Activated CD8-positive, alpha-beta memory T cell treated with anti-CD3 and anti-CD28 coated beads, Interleukin-2, amount 50 U/mL, for 1 hour (primary cell): Measurements from ENCODE around the gene NEO1.

Experiments used
- DNase-seq: peaks from one replicate; pipeline ENCODE4 v3.0.0-alpha.2; 2020; ENCODE audit errors: extremely low read depth

The NEO1 gene

DNA sequence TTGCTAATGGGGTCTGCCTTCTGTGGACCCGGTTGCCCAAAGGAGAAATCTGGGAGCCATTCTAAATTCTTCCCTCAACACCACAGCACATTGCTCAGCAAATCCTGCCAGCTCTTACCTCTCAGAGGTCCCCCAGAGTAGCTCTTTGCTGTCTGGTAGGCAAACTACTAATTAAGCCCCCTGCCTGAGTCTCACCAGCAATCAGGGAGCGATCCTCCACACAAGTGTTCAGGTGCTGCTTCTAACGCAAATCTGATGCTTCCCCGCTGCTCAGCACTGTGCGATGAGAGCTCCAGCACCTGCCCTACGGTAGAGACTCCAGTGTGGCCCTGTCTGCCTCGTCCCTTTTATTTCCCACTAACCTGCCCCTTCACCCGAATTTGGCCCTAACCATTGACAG, 256.0 kb downstream of the NEO1 start:
- no peak for DNase-seq

DNA sequence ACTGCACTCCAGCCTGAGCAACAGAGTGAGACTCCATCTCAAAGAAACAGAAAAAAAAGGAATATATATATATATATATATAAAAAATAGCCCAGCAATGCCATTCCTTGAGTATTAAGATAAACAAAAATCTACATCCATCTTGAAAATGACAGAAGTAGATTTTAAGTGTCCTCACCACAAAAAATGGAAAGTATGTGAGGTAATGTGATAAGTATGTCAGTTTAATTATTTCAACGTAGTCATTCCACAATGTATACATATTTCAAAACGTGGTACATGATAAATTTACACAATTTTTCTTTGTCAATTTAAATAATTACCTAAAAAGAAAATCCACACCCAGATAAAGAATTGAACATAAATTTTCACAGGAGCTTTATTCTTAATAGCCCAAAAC, 261.6 kb downstream of the NEO1 start:
- DNase-seq: no peak

DNA sequence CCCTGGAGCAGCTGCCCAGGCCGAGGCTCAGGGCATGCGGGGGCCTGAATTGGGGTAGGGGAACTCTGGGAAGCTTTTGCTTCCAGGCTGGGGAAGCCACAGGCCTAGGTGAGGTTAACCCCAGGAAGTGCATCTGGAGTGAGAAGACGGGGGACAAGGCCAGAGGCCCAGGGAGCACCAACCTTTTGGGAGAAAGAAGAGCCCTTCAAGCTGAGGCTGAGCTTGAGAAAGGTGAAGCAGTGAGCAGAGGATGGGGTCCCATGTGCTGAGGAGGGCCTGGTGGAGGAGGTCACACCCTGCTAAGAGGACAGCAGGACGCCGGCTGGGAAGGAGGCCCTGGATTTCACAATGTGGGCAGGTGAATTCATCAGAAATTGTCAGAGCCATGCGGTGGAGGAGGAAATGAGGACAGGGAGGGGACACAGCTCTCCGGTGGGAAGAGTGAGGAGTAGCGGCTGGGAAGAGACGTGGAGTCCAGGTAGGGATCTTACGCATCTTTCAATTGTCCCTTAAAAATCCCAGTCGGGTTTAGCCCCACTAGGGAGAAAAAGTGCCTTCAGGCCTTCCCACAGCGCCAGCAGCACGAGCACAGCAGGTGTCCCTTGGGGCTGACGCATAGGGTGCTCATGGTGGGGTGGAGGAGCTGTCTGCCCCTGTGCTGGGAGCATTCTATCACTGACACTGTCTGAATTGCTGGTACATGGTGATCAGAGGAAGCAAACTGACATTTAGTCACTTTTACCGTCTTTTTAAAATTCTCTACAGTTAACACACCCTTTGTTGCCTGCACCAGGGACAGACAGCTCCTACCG, 265.6 kb downstream of the NEO1 start:
- DNase-seq: no peak

DNA sequence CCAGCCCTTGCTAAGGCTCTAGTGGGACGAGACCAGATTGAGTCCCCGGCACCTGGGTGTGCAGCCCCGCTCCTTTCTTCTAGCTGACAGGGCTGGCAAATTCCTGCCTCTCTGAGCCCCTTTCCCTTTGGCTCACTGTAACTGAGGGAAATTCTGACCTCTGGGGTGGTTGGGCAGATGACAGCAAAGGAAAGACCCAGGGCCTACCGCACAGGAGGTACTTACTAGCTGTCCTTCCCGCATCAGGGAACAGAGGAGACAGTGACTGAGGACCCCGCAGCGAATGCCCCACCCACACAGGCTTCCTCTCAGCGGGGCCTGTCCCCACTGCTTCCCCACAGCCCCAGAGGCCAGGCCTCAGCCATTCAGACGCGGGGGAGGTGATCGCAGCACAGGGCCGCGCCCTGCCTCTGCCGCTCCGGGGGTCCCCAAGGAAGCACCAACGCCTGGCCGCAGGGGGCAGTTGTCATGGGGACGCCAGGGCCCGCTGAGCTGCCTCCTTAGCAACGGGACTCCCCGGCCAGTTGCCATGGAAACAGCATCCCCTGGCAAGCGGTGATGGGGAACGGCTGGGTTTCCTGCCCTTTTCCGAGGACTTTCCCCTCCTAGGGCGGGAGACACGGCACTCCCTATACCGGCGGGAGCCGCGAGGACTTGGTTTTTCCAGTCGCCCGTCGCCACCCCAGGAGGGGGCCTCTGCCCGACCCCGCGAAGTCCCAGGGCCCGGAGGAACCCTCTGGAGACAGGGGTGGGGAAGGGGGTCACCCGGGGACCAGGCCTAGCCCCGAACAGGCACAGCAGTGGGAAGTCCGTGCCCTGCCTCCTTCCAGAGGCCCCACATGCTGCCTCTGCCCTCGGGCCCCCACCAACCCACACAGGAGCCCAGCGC, 266.4 kb downstream of the NEO1 start:
- DNase-seq: no peak

DNA sequence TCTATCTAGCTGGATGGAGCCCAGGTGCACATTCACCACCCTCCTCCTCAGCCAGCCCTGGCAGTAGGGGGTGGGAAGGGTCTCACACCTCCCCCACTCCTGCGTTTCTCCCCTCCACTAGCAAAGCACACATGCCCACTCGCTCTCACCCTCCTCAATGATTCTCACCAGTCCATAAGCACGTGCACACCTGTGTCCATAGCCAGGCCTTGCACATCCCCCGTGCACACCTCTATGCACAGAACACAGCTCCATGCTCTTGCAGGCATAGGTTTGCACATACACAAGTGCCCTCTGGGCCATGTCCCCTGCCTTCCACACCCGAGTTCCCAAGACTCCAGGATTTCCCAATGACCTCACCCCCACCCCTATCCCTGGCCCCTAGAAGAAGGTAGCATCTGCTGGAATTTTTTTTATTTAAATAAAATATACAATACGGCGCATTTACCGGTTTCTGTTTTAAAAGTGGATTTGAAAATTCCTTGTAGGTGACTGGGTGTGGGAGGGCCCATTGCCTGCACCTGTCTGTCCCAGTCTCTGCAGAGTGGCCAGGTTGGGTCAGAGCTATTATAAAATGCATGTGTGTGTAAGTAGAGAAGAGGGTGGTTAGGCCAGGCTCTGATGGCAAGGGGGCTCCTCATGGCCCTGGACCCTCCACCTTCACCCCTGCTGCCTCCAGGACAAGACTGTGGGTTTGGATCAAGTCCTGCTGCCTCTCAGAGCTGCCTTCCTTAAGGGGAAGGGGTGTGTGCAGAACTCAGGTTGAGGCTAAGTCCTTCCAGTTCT, 267.4 kb downstream of the NEO1 start:
- no peak for DNase-seq

DNA sequence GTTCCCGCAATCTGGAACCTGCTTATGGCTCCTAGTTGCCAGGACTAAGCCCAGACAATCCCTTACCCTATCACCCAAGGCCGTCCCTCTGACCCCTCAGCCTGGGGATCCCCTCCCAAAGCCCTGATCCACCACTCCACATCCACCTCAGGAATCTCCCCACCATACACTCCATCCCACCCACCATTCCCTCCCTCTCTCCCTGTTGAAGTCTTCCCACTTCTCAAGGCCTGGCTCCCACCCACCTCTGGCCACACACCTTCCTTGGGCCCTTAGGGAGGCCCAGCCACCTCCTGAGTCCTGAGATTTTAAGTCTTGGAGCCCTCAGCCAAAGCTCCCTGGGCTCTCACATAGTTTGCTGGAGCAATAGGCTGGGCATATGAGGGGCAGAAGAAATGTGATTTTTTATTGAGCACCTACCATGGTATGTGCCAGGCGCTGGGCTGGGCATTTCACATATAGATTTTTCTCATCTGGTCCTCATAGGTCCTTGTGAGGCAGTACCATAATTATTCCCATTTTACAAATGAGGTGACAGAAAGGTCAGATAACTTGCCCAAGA, 268.4 kb downstream of the NEO1 start:
- no peak for DNase-seq

DNA sequence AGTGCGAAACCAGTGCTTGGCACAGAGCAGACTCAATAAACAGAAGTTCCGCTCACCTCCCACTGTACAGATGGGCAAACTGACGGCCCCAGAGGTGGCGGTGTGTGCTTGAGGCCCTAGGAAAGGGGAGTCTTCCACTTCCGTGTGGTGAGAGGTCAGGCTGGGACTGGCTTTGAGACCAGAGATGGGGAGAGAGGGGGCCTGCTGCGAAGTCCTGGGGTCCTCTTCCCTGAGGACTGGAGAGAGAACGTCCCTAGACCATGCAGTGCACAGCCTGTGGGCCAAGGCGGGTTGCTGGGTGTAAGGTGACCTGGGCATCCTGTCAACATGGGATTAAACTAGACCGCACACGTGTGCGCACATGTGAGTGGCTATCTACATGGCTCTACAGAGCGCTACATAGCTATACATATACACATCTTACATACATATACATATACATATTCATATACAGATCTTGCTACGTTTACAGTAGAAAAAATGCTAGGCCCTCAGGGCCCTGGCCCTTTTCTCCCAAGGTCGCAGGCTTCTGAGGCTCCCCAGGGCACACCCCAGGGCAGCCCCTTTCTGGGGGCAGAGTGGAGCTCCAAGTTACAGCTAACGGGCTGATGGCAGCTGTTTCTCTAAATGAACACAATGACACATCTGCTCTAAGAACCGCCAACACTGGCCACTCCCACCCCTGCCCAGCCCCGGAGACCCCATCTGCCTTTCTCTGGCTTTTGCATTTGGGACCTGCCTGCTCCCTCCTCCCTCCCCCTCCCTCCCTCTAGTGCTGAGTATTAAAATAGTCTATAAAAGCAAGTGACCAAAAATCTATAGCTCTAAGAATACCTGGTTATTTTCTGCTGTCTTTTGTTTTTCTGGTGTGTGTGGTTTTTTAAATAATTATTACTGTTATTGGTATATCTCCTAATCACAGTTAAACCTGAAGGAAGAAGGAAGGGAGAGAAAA, 269.5 kb downstream of the NEO1 start:
- DNase-seq: no peak

DNA sequence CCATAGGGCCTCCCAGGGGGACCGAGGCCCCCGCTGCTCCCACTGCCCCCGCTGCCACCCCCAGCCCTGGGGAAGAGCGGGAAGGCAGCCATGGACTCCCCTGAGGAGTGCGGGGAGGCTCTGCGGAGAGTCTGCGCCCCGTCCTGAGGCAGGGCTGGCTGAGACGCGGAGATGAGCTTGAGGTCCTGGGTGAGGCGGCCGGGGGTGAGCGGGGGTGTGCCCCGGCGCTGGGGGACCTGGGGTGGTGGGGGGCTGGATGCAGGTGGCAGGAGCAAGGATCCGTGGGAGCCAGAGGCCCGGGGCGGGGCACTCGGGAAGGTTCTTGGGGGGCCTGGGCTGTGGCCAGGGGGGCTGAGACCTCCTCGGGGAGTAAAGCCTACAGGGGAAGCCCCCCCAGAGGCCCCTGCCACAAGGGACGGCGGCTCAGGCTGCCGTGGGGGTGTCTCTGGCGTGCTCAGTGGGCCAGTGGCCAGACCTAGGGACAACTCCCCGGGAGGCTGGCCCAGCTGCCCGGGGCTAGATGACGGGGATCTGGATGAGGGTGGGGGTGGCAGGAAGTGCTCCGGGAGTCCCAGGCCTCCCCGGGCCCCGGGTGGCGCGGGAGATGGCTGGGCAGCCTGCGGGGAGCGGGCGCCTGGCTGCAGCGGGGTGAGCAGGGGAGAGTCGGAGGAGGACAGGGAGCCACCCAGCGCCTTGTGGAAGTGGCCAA, 270.6 kb downstream of the NEO1 start:
- DNase-seq: no peak

DNA sequence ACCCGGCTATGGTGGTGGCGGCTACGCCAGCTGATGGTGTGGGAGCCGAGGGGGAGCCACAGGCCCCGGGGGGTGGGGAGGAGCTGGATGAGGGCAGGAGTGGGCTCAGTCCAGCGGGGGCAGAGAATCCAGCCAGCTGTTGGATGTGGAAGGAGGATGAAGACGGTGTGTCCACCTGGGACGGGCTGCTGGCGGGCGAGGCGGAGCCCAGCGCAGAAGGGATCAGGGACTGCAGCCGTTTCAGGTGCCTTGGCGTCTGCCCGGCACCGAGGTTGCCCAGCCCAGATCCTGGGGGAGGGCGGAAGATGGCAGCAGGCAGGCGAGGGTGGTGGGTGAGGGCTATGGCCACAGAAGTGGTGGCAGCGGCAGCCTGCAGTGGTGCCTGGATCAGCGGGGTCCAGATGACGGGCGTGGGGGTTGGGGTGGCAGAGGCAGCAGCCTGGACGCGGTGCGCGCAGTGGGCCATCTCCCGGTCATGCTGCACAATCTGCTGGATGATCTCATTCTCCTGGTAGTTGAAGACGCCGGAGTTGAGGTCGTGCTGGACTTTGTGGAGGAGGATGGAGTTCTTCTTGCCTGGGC, 271.2 kb downstream of the NEO1 start:
- DNase-seq: no peak

DNA sequence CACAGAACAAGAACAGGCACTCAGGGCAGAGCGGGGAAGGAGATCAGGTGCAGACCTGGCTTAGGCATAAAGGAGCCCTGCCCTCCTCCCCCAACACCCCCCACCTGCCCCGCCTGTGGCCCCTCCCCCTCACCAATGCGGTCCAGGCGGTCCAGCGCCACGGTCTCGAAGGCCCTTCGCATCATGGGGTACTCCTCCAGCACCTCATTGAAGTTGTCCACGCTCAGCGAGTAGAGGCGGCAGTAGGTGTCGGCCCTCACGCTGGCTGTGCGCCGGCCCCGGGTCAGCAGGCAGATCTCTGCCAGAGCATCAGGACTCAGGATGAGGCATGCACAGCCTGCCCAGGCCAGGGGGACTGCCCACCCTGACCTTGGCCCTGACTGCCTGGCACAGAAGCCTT, 271.7 kb downstream of the NEO1 start:
- no peak for DNase-seq

DNA sequence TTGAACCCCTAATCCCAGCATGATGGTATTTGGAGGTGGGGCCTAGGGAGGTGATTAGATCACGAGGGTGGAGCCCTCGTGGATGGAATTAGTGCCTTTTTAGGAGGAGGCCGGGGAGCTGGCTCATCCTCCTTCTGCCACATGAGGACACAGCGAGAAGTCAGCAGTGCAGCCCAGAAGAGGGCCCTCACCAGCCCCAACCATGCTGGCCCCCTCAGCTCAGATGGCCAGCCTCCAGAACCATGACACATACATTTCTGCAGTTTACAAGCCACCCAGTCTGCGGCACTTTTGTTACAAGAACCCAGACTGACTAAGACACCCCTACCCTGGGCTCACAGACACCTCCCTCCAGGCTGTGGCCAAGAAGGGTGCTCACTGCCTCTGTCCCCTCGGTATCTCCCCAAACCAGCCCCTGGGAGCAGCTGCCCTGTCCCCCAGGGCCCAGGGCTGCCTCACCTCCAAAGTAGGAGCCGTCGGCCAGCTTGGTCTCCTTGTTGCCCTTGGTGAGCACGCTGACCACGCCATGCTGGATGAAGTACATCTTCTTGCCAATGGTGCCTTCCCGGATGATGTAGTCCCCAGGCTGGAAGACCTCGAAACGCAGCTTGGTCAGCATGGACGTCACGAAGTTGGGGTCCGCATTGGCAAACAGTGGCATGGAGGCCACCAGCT, 272.4 kb downstream of the NEO1 start:
- DNase-seq: no peak

DNA sequence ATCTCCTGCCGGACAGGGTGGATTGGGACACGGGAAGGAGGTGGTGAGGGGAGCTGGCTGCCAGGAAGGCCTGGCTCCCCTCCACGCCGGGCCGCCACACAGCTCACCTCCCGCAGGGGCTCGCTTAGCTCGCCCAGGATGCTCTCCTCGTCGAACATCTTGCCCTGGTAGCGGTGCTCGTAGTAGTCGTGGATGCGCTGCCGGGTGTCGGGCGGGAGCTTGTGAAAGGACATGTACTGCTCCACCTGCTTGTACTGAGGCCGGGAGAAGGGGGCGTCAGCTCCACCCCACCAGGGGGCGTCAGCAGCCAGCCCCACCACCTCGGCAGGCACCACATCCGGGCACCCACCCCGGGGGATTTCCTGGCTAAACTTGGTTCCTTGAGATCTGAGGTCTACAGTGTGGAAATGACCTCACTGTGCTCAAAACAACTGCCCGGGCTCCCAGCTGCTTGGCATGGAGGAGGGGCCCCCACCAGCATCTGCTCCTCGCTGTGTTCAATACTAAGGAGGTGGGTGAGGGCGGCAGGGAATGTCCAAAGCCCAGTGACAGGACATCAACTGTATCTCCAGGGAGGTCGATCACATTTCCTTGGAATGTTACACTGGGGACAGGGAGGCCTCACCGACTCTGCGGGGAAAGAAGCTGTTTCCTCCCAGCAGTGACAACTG, 273.1 kb downstream of the NEO1 start:
- no peak for DNase-seq

DNA sequence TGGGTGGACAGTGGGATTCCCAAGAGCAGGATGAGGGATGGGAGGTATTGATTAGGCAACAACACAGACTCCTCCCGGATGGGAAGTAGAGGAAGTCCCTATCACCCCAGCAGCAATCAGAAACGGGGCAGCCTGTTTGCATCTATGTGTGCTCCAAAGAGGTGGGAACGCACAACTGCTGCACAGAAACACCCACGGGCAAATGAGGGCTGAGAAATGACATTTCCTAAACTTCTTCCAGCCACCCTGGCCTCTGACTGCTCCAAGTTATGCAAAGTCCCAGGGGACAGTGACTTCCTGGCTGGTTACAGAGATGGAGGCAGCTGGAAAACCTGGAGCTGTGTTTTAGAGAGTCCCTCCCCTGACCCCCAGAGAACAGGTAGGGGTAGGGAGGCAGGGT, 273.9 kb downstream of the NEO1 start:
- DNase-seq: no peak

DNA sequence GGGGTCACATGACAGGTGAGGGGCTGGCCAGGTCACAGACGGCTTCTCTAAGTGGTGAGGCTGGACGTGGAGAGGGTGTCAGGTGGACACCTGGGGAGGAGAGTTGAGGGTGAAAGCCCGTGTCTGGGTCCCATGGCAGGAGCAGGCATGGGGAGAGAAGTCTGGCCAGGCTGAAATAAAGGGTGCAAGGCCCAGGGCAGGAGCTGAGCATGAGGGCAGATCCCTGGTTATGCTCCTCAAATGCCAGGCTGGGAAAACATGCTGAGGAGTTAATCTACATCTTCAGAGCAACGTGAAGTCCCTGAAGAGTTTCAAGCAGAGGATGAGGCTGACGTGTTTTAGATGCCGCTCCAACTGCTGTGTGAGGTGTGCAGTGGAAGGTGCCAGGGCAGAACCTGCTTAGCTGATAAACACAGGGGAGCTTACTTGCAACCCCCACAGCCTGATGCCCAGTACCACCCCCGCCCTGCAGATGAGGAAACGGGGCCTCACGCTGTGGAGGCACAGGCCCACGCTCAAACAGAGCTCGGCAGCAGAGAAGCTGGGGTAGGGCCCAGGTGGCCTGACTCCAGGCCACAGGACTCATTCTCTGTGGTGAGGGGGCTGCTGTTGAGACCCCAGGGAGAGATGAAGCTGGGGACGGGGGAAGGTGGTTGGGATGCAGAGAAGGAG, 276.0 kb downstream of the NEO1 start:
- DNase-seq: no peak

DNA sequence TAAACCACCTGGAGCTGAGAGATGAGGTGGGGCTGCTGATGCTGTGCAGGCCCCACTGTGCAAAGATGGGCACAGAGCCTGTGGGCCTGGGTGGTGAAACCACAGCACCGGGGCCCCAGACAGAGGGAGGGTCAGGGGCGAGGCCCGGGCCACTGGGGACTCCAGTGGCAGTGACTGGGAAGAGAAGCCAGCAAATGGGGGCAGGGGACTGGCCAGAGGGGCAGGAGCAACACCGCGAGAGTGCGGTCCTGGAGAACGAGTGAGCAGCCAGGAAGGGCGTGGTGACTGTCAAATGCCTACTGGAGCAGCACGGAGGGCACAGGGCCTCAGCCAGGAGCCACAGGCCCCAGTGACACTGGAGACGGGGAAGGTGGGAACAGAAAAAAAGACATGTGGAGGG, 276.7 kb downstream of the NEO1 start:
- DNase-seq: no peak

DNA sequence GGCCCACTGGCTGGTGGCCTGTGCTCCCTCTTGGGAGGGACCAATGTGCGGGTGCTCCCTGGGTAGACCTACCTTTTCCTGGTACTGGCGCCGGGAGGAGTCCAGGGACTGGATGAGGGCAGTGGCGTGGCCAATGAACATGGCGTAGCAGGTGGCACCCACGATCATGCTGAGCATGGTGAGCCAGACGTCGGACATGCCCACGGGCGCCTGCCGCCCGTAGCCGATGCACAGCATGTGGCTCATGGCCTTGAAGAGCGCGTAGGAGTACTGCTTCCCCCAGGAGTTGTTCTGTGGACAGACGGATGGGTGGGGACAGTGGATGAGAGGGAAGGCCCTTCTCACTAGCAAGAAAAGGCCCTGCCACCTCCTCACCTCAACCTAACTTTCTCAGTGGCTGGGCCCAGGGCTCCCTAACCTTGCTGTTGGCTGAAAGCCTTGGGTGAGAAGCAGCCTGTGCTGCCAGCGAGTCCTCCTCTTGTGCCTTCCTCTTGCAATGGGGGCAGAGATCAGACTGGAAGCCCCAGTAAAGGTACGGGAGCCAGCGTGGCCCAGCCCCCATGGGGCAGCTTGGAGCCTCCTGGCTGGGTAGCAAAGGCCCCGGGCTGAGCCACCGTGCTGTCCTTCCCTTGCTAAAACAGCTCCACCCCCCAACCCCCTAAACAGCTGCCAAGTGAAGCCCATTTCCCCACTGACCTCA, 277.4 kb downstream of the NEO1 start:
- DNase-seq: no peak
